ENCODE data around the gene FUT9. TPM values are rescaled to one million over a fixed set of nuclear protein-coding genes. Genes with fewer than 3 reads are reported as not detected.

The FUT9 gene
- total and polyA plus RNA-seq, 2 of the 8 experiments (the other 6 are each of a cell fraction or from before 2014, with no cell fraction given) = 0.85 to 4.9 TPM

DNA sequence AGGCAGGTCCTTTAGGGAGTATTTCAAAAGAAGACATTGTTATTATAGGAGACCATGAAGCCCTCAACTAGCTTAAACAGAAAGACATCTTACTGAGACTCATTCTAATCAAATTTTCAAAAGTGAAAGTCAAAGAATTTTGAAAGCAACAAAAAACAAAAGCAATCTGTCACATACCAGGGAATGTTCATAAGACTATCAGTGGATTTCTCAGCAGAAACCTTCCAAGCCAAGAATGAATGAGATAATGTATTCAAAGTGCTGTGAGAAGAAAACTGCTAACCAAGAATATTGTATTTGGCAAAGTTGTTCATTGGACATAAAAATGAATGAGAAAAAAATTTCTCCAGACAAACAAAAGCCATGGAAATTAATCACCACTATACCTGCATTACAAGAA, 48.2 kb upstream of the FUT9 start:
- Histone ChIP-seq H3K18ac (ENCODE audit: extremely low read depth, low read length) (no peak overlapping the region), H3K79me2 (ENCODE audit: control insufficient read depth in 1 of 2, insufficient read depth in 2 of 2, low read length in 2 of 2) (no peaks in the 10 kb centered on the region), H2BK120ac (replicated peaks; ENCODE audit: low read depth, low read length) (no peak overlapping the region), H3K4me3 (ENCODE audit: extremely low read depth in 1 of 4, insufficient read depth in 2 of 4, low read depth in 3 of 4, low read length in 4 of 4) (no peak overlapping the region), H3K14ac (ENCODE audit: insufficient read length) (no peak overlapping the region), H3K36me3 (ENCODE audit: control insufficient read depth in 2 of 4, insufficient read depth in 4 of 4, low read length in 3 of 4) (no peaks in the 10 kb centered on the region; a peak in 1 of 8 replicates), H3K9me3 (ENCODE audit: insufficient read depth in 2 of 2, low read depth in 1 of 2, low read length in 1 of 2) (0 out of 4 replicates have a peak, but pooled peaks cover 0 to 2% of the 10 kb centered on the region in 2 experiments), H3K23ac (ENCODE audit: insufficient read length) (no peak overlapping the region), H3K4ac (replicated peaks; ENCODE audit: insufficient read length, low read depth, low read length) (no peak overlapping the region), H3K23me2 (ENCODE audit: low read depth, low read length) (no peaks in the 10 kb centered on the region), H2BK15ac (ENCODE audit: low read length) (no peak overlapping the region), H3K27ac (ENCODE audit: low read depth, low read length) (no peak overlapping the region), H3K9ac (replicated peaks in 1 of 4; ENCODE audit: extremely low read depth in 1 of 4, low read depth in 3 of 4, low read length in 3 of 4) (no peak overlapping the region), H4K8ac (ENCODE audit: extremely low read depth, insufficient read depth, low read length) (no peak overlapping the region), H3K4me2 (ENCODE audit: insufficient read depth in 1 of 2, low read depth in 2 of 2, low read length in 2 of 2) (no peak overlapping the region), H2BK5ac (ENCODE audit: low read depth, low read length) (no peak overlapping the region), H4K5ac (ENCODE audit: insufficient read length, low read depth, low read length) (no peak overlapping the region), H2BK12ac (ENCODE audit: low read depth, low read length) (no peak overlapping the region), H2AK5ac (ENCODE audit: low read depth, low read length) (no peak overlapping the region), H2AFZ (ENCODE audit: low read length) (no peak overlapping the region), H2BK20ac (ENCODE audit: low read length) (no peak overlapping the region), H4K91ac (replicated peaks; ENCODE audit: insufficient read length, low read length) (no peak overlapping the region), H3K27me3 (replicated peaks in 1 of 4; ENCODE audit: control insufficient read depth in 3 of 4, extremely low read depth in 1 of 4, insufficient read depth in 3 of 4, low read length in 3 of 4) (no peaks in the 10 kb centered on the region), H3K56ac (replicated peaks; ENCODE audit: insufficient read length, low read depth, low read length) (no peak overlapping the region), H3K4me1 (replicated peaks in 1 of 4; ENCODE audit: control insufficient read depth in 3 of 4, insufficient read depth in 4 of 4, low read length in 3 of 4) (no peaks in the 10 kb centered on the region), H4K20me1 (replicated peaks in 1 of 2; ENCODE audit: control insufficient read depth in 1 of 2, insufficient read depth in 2 of 2, low read length in 2 of 2) (no peaks in the 10 kb centered on the region), H3K79me1 (ENCODE audit: low read depth, low read length) (no peaks in the 10 kb centered on the region)
- CTCF ChIA-PET (ENCODE audit: partially characterized antibody) = no interaction called here
- DNase-seq (ENCODE audit: low read depth in 1 of 2, low spot score in 2 of 2) (no peak), FAIRE-seq (no peak)
- POLR2A ChIA-PET (ENCODE audit: partially characterized antibody) = no interaction called here
- TF ChIP-seq RNF2 (IDR thresholded peaks at IDR 0.05; ENCODE audit: borderline replicate concordance, low read depth, low read length, missing control alignments, poor library complexity, severe bottlenecking) (no peak), EZH2 (IDR thresholded peaks at IDR 0.05; ENCODE audit: low read depth, low read length, severe bottlenecking) (no peak), BACH1 (IDR thresholded peaks at IDR 0.05; ENCODE audit: low read length) (no peak), SIN3A (conservative IDR thresholded peaks at IDR 0.05 in 1 of 2, IDR thresholded peaks at IDR 0.05 in 1 of 2; ENCODE audit: low read depth in 1 of 2, low read length in 2 of 2) (no peak), HDAC6 (IDR thresholded peaks at IDR 0.05; ENCODE audit: low read depth, low read length) (no peak), RFX5 (IDR thresholded peaks at IDR 0.05; ENCODE audit: borderline replicate concordance, low read depth, low read length) (no peak), HDAC2 (IDR thresholded peaks at IDR 0.05; ENCODE audit: borderline replicate concordance in 1 of 2, low read depth in 2 of 2, low read length in 2 of 2) (no peak), YY1 (IDR thresholded peaks at IDR 0.05; ENCODE audit: low read depth, low read length) (no peak), SP2 (IDR thresholded peaks at IDR 0.05; ENCODE audit: low read length) (no peak), TAF7 (optimal IDR thresholded peaks at IDR 0.05; ENCODE audit: borderline replicate concordance, low read depth, low read length) (no peak)
- TF ChIP-seq, protein P1, sequence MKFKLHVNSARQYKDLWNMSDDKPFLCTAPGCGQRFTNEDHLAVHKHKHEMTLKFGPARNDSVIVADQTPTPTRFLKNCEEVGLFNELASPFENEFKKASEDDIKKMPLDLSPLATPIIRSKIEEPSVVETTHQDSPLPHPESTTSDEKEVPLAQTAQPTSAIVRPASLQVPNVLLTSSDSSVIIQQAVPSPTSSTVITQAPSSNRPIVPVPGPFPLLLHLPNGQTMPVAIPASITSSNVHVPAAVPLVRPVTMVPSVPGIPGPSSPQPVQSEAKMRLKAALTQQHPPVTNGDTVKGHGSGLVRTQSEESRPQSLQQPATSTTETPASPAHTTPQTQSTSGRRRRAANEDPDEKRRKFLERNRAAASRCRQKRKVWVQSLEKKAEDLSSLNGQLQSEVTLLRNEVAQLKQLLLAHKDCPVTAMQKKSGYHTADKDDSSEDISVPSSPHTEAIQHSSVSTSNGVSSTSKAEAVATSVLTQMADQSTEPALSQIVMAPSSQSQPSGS (IDR thresholded peaks at IDR 0.05; ENCODE audit: low read length) = no peak
- TF ChIP-seq, protein P2, sequence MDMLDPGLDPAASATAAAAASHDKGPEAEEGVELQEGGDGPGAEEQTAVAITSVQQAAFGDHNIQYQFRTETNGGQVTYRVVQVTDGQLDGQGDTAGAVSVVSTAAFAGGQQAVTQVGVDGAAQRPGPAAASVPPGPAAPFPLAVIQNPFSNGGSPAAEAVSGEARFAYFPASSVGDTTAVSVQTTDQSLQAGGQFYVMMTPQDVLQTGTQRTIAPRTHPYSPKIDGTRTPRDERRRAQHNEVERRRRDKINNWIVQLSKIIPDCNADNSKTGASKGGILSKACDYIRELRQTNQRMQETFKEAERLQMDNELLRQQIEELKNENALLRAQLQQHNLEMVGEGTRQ (IDR thresholded peaks at IDR 0.05; ENCODE audit: low read length) = no peak
